Liver (tissue), 9 donors: ENCODE measurements around the gene ASPG. TPM values are rescaled to one million over a fixed set of nuclear protein-coding genes. Genes with fewer than 3 reads are reported as not detected.

Source experiments
- DNase-seq: peaks from one replicate; pipeline ENCODE4 v3.0.0-alpha.2; 2017; ENCODE audit warnings: low spot score
- H3K27ac ChIP-seq, 2 donors: one replicate each; pipeline ENCODE4 v1.7.0; 2013; ENCODE audit warnings: inconsistent platforms in 2 of 2, low read length in 2 of 2, control low read depth in 1 of 2, low read depth in 1 of 2, mild to moderate bottlenecking in 1 of 2
- H3K27me3 ChIP-seq, 4 donors: one replicate each; pipeline versions ENCODE4 v1.6.1 to v1.7.0; 2013; ENCODE audit warnings: low read length in 3 of 4, inconsistent platforms in 1 of 4, mild to moderate bottlenecking in 1 of 4, moderate library complexity in 1 of 4; ENCODE audit not compliant: control insufficient read depth in 4 of 4, insufficient read depth in 4 of 4
- H3K36me3 ChIP-seq, 4 donors: one replicate each; pipeline versions ENCODE4 v1.6.1 to v1.7.0; 2013; ENCODE audit warnings: low read length in 3 of 4, mild to moderate bottlenecking in 3 of 4, low read depth in 1 of 4, moderate library complexity in 1 of 4; ENCODE audit not compliant: control insufficient read depth in 4 of 4, insufficient read depth in 3 of 4
- H3K4me1 ChIP-seq, 4 donors: one replicate each; pipeline versions ENCODE4 v1.6.1 to v1.7.0; 2013; ENCODE audit warnings: low read length in 3 of 4, mild to moderate bottlenecking in 3 of 4, moderate library complexity in 1 of 4; ENCODE audit not compliant: control insufficient read depth in 4 of 4, insufficient read depth in 4 of 4
- H3K4me3 ChIP-seq, 3 donors: one replicate each; pipeline versions ENCODE4 v1.6.1 to v1.7.0; 2013; ENCODE audit warnings: low read length in 3 of 3, control low read depth in 1 of 3, low read depth in 1 of 3, mild to moderate bottlenecking in 1 of 3
- H3K9ac ChIP-seq, 2 donors: one replicate each; pipeline ENCODE4 v1.7.0; 2013; ENCODE audit warnings: low read length in 2 of 2, mild to moderate bottlenecking in 2 of 2, moderate library complexity in 2 of 2, control low read depth in 1 of 2, low read depth in 1 of 2
- H3K9me3 ChIP-seq, 4 donors: one replicate each; pipeline versions ENCODE4 v1.6.1 to v1.7.0; 2013; ENCODE audit warnings: low read length in 3 of 4; ENCODE audit not compliant: control insufficient read depth in 4 of 4
- FOXA1 ChIP-seq: IDR thresholded peaks from 2 replicates; pipeline ENCODE4 v1.6.1; 2016; ENCODE audit warnings: antibody characterized with exemption
- FOXA2 ChIP-seq: IDR thresholded peaks from 2 replicates; pipeline ENCODE4 v1.6.1; 2016; ENCODE audit warnings: antibody characterized with exemption
- GABPA ChIP-seq, 2 donors: IDR thresholded peaks in 1 of 2; conservative IDR thresholded peaks in 1 of 2; 2 replicates each; pipeline ENCODE4 v1.6.1; 2016; ENCODE audit warnings: antibody characterized with exemption in 2 of 2, mild to moderate bottlenecking in 1 of 2, moderate library complexity in 1 of 2
- HNF4A ChIP-seq, 2 donors: conservative IDR thresholded peaks; 2 replicates each; pipeline ENCODE4 v1.6.1; 2016; ENCODE audit warnings: antibody characterized with exemption in 2 of 2, mild to moderate bottlenecking in 2 of 2
- HNF4G ChIP-seq: IDR thresholded peaks from 2 replicates; pipeline ENCODE4 v1.6.1; 2016; ENCODE audit warnings: antibody characterized with exemption
- JUND ChIP-seq, 2 donors: IDR thresholded peaks; 2 replicates each; pipeline ENCODE4 v1.6.1; 2016; ENCODE audit warnings: antibody characterized with exemption in 2 of 2
- NR2F2 ChIP-seq: IDR thresholded peaks from 2 replicates; pipeline ENCODE4 v1.6.1; 2016; ENCODE audit warnings: antibody characterized with exemption
- RAD21 ChIP-seq, 2 donors: IDR thresholded peaks; 2 replicates each; pipeline ENCODE4 v1.6.1; 2016; ENCODE audit warnings: antibody characterized with exemption in 2 of 2, mild to moderate bottlenecking in 2 of 2
- RXRA ChIP-seq, 2 donors: IDR thresholded peaks; 2 replicates each; pipeline ENCODE4 v1.6.1; 2017 to 2018; ENCODE audit warnings: antibody characterized with exemption in 2 of 2, mild to moderate bottlenecking in 1 of 2
- YY1 ChIP-seq: IDR thresholded peaks from 2 replicates; pipeline ENCODE4 v1.6.1; 2016; ENCODE audit warnings: antibody characterized with exemption, mild to moderate bottlenecking
- WGBS: extraction: QIAGEN DNeasy Blood & Tissue Kit; methylation state at CpG from one replicate; pipeline ENCODE4 v1.1.7; 2013; 5-methylcytosine and 5-hydroxymethylcytosine counted together
- polyA plus RNA-seq, 2 donors: library from polyadenylated mRNA; stranded (reverse) in 1 of 2; unstranded in 1 of 2; fragments of 200-250 nt in 1 of 2; fragments of >200 nt in 1 of 2; fragmentation: Nextera tagmentation in 1 of 2; extraction: Ambion mirVana in 1 of 2; gene quantifications; one replicate each; pipeline versions ENCODE4 v1.2.1 to v1.2.3, GENCODE V29; 2013 to 2015
- total RNA-seq, 2 donors: library from RNA; depleted of rRNA; stranded (reverse); fragments of >200 nt; gene quantifications; one replicate each; pipeline ENCODE4 v1.2.3, GENCODE V29; 2014
- TF ChIP-seq, protein P1 (sequence below): IDR thresholded peaks from 2 replicates; pipeline ENCODE4 v1.6.1; 2016; ENCODE audit warnings: antibody characterized with exemption
- TF ChIP-seq, protein P2 (sequence below): IDR thresholded peaks from 2 replicates; pipeline ENCODE4 v1.6.1; 2016; ENCODE audit warnings: antibody characterized with exemption, mild to moderate bottlenecking
- TF ChIP-seq, protein P3 (sequence below): IDR thresholded peaks from 2 replicates; pipeline ENCODE4 v1.6.1; 2016; ENCODE audit warnings: antibody characterized with exemption
- TF ChIP-seq, protein P4 (sequence below): IDR thresholded peaks from 2 replicates; pipeline ENCODE4 v1.6.1; 2016; ENCODE audit warnings: antibody characterized with exemption
- donor health status: healthy.
- donor health status: healthy.
- donor health status: healthy.
- donor health status: healthy.
- donor health status: healthy.

Gene ASPG
- total and polyA plus RNA-seq, 4 donors, result 42.4 to 158 (median 110) TPM

DNA sequence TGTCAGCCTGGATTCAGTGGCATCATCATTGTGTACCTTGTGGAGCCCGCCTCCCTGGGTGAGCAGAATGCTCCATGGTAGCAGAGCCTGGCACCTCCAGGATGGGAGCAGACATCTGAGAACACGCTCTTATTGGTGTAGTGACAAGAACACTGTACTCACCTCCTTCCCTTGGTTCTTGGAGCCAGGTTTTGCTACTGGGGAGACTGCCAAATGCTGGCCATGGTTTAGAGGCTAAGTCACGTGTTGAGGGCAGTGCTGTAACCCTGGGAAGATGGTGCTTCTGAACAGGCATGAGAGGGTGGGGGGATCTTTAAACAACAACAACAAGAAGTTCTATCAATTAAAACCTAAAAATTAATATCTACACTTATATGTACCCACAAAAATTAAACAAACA is 47.6 kb upstream of the ASPG start:
- Histone ChIP-seq H3K9ac (no peak overlapping the region), H3K27me3 (peaks cover 0 to 3% (median 1%) of the 10 kb centered on the region in 4 donors), H3K4me1 (no peaks in the 10 kb centered on the region), H3K36me3 (no peaks in the 10 kb centered on the region), H3K9me3 (no peaks in the 10 kb centered on the region), H3K4me3 (no peak overlapping the region), H3K27ac (no peak overlapping the region)
- no peak for DNase-seq
- WGBS, result 81% methylated on average over 3 of the region's 3 CpGs
- TF ChIP-seq GABPA (IDR thresholded peaks at IDR 0.05 in 1 of 2, conservative IDR thresholded peaks at IDR 0.05 in 1 of 2) (no peak), YY1 (no peak), HNF4G (no peak), RXRA (IDR thresholded peaks at IDR 0.05) (no peak), NR2F2 (no peak), RAD21 (IDR thresholded peaks at IDR 0.05) (no peak), FOXA2 (no peak), FOXA1 (no peak), JUND (IDR thresholded peaks at IDR 0.05) (no peak)
- TF ChIP-seq, protein P1, sequence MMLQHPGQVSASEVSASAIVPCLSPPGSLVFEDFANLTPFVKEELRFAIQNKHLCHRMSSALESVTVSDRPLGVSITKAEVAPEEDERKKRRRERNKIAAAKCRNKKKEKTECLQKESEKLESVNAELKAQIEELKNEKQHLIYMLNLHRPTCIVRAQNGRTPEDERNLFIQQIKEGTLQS, result no peak
- TF ChIP-seq, protein P2, sequence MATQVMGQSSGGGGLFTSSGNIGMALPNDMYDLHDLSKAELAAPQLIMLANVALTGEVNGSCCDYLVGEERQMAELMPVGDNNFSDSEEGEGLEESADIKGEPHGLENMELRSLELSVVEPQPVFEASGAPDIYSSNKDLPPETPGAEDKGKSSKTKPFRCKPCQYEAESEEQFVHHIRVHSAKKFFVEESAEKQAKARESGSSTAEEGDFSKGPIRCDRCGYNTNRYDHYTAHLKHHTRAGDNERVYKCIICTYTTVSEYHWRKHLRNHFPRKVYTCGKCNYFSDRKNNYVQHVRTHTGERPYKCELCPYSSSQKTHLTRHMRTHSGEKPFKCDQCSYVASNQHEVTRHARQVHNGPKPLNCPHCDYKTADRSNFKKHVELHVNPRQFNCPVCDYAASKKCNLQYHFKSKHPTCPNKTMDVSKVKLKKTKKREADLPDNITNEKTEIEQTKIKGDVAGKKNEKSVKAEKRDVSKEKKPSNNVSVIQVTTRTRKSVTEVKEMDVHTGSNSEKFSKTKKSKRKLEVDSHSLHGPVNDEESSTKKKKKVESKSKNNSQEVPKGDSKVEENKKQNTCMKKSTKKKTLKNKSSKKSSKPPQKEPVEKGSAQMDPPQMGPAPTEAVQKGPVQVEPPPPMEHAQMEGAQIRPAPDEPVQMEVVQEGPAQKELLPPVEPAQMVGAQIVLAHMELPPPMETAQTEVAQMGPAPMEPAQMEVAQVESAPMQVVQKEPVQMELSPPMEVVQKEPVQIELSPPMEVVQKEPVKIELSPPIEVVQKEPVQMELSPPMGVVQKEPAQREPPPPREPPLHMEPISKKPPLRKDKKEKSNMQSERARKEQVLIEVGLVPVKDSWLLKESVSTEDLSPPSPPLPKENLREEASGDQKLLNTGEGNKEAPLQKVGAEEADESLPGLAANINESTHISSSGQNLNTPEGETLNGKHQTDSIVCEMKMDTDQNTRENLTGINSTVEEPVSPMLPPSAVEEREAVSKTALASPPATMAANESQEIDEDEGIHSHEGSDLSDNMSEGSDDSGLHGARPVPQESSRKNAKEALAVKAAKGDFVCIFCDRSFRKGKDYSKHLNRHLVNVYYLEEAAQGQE, result no peak

DNA sequence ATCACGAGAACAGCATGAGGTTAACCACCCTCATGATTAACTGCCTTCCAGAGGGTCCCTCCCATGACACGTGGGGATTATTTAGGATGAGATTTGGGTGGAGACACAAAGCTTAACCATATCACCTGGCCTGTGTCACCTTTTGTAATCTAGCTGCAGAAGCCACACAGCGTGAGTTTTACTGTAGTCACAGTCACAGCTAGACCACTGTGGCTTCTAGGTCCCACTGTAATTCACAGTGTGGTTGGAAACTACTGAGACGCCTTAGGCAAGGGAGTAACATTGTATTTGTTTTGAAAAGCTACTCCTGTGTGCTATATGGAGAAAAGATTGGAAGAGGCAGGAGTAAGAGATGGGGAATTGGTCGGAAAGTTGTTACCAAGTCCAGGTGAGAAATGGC is 46.3 kb upstream of the ASPG start:
- H3K36me3 ChIP-seq, result no peaks in the 10 kb centered on the region
- H3K9me3 ChIP-seq, result no peaks in the 10 kb centered on the region
- H3K4me3 ChIP-seq, result no peak overlapping the region
- no peak overlapping the region for H3K9ac ChIP-seq
- H3K27me3 ChIP-seq, result peaks cover 0 to 2% (median 0%) of the 10 kb centered on the region in 4 donors
- no peak for DNase-seq
- TF ChIP-seq, protein P3, sequence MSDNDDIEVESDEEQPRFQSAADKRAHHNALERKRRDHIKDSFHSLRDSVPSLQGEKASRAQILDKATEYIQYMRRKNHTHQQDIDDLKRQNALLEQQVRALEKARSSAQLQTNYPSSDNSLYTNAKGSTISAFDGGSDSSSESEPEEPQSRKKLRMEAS, result no peak
- no peak for TF ChIP-seq NR2F2
- H3K4me1 ChIP-seq, result no peaks in the 10 kb centered on the region
- no peak overlapping the region for H3K27ac ChIP-seq
- WGBS, result 70% methylated on average over 5 of the region's 5 CpGs

DNA sequence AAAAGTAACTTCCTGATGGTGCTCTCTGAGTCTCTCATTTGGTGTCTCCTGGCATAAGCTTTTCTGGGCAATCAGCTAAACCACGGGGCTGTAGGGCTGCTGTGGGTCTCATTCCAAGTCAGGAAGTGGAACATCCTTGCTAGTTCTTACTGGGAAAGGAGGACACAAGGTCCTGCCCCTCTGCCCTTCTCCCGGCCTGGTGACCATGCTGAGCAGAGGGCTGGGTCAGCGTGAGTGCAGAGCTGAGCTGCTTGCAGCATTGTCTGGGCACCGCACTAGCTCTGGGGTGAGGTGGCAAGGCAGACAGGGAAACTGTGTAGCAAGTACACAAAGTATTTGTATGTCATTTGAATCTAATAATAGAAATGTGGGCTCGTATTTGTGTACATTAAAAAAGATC is 45.0 kb upstream of the ASPG start:
- Histone ChIP-seq H3K4me3 (no peak overlapping the region), H3K27ac (no peak overlapping the region), H3K36me3 (no peaks in the 10 kb centered on the region), H3K27me3 (peaks cover 0 to 2% (median 0%) of the 10 kb centered on the region in 4 donors), H3K9me3 (no peaks in the 10 kb centered on the region), H3K4me1 (no peaks in the 10 kb centered on the region), H3K9ac (no peak overlapping the region)
- DNase-seq, result no peak
- 30% methylated on average over 5 of the region's 5 CpGs for WGBS
- TF ChIP-seq FOXA2 (no peak), FOXA1 (no peak), HNF4A (conservative IDR thresholded peaks at IDR 0.05) (no peak), JUND (IDR thresholded peaks at IDR 0.05) (no peak), RAD21 (IDR thresholded peaks at IDR 0.05) (no peak), RXRA (IDR thresholded peaks at IDR 0.05) (no peak)
- TF ChIP-seq, protein P3, result no peak
- TF ChIP-seq, protein P4, sequence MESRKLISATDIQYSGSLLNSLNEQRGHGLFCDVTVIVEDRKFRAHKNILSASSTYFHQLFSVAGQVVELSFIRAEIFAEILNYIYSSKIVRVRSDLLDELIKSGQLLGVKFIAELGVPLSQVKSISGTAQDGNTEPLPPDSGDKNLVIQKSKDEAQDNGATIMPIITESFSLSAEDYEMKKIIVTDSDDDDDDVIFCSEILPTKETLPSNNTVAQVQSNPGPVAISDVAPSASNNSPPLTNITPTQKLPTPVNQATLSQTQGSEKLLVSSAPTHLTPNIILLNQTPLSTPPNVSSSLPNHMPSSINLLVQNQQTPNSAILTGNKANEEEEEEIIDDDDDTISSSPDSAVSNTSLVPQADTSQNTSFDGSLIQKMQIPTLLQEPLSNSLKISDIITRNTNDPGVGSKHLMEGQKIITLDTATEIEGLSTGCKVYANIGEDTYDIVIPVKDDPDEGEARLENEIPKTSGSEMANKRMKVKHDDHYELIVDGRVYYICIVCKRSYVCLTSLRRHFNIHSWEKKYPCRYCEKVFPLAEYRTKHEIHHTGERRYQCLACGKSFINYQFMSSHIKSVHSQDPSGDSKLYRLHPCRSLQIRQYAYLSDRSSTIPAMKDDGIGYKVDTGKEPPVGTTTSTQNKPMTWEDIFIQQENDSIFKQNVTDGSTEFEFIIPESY, result no peak
